Middle frontal gyrus (tissue), 1 donor: ENCODE data around the gene PTH2.
A peak's percentile ranks its signal among the peaks of the same experiment; 100 is the strongest.
"Not testable (repeated sequence)": the region's sequence is repeated elsewhere in the genome, so short reads cannot be mapped to it uniquely, and the experiment has no call there.

ENCODE experiments used
- DNase-seq: peaks from one replicate; pipeline ENCODE4 v3.0.0-alpha.2; 2015; ENCODE audit warnings: low spot score; ENCODE audit errors: extremely low spot score

PTH2 gene

GRCh38 chr19:49423071-49423984, at the start of gene PTH2:
PTH2 (minus strand) TSS chr19:49423441; CDS start chr19:49423339, 102 bp downstream.
- no peak for DNase-seq

- no peak for DNase-seq
Measured at GRCh38 chr19:49472936-49473335, 49.7 kb upstream of the PTH2 start.

GRCh38 chr19:49470615-49470978, 47.4 kb upstream of the PTH2 start:
- no peak for DNase-seq

GRCh38 chr19:49469828-49470614, 46.8 kb upstream of the PTH2 start:
- DNase-seq: no peak

- DNase-seq: no peak
Measured at GRCh38 chr19:49468746-49469447, 45.7 kb upstream of the PTH2 start.

- DNase-seq: no peak
Measured at GRCh38 chr19:49468199-49468598, 45.0 kb upstream of the PTH2 start.

- no peak for DNase-seq
Measured at GRCh38 chr19:49465371-49465770, 42.1 kb upstream of the PTH2 start.

GRCh38 chr19:49463960-49464740, 40.9 kb upstream of the PTH2 start:
- no peak for DNase-seq

- no peak for DNase-seq
Measured at GRCh38 chr19:49462492-49462891, 39.3 kb upstream of the PTH2 start.

GRCh38 chr19:49461656-49462055, 38.4 kb upstream of the PTH2 start:
- DNase-seq: no peak

GRCh38 chr19:49461130-49461529, 37.9 kb upstream of the PTH2 start:
- DNase-seq: not testable (repeated sequence)

GRCh38 chr19:49459388-49459787, 36.1 kb upstream of the PTH2 start:
- no peak for DNase-seq

- no peak for DNase-seq
Measured at GRCh38 chr19:49458567-49458903, 35.3 kb upstream of the PTH2 start.

GRCh38 chr19:49456326-49456725, 33.1 kb upstream of the PTH2 start:
- no peak for DNase-seq

GRCh38 chr19:49455773-49456172, 32.5 kb upstream of the PTH2 start:
- no peak for DNase-seq

GRCh38 chr19:49453757-49454240, 30.6 kb upstream of the PTH2 start:
- no peak for DNase-seq

- peak; percentile 97 for DNase-seq
Measured at GRCh38 chr19:49453013-49453756, 29.9 kb upstream of the PTH2 start, which contains the start of gene ALDH16A1. ALDH16A1 (plus strand) TSS chr19:49453225; CDS start chr19:49453332, 107 bp downstream.

- peak; percentile 96 for DNase-seq
Measured at GRCh38 chr19:49451430-49452181, 28.4 kb upstream of the PTH2 start, which contains the start of gene PIH1D1. PIH1D1 (minus strand) TSS chr19:49451814; CDS start chr19:49451574, 240 bp downstream.

GRCh38 chr19:49450405-49450804, 27.2 kb upstream of the PTH2 start:
- DNase-seq: no peak
